Brain microvascular endothelial cell (primary cell): ENCODE measurements around the gene FBN2.
A peak's percentile ranks its signal among the peaks of the same experiment; 100 is the strongest.

ENCODE experiments used
- DNase-seq: peaks from one replicate; pipeline ENCODE4 v3.0.0-alpha.2; 2020
- H3K27ac ChIP-seq: fragments of 250-450 bp; sonication (Bioruptor Pico); 2 replicates; pipeline ENCODE4 v1.5.1; 2020; ENCODE audit warnings: mild to moderate bottlenecking, moderate library complexity
- H3K27me3 ChIP-seq: fragments of 250-450 bp; sonication (Bioruptor Pico); replicated peaks from 2 replicates; pipeline ENCODE4 v1.5.1; 2020; ENCODE audit warnings: mild to moderate bottlenecking
- H3K36me3 ChIP-seq: fragments of 250-450 bp; sonication (Bioruptor Pico); replicated peaks from 2 replicates; pipeline ENCODE4 v1.5.1; 2020; ENCODE audit warnings: mild to moderate bottlenecking
- H3K4me3 ChIP-seq: 2 replicates; pipeline ENCODE4 v1.5.1; 2011; ENCODE audit warnings: low read depth, mild to moderate bottlenecking, control low read depth, low read length, moderate library complexity
- CTCF ChIP-seq: IDR thresholded peaks from 2 replicates; pipeline ENCODE4 v1.5.1; 2011; ENCODE audit warnings: low read depth, mild to moderate bottlenecking, moderate library complexity, low read length, control low read depth, inconsistent platforms; ENCODE audit errors: missing control alignments
- in situ Hi-C: cut with HindIII; loops from 2 replicates; pipeline ENCODE4 v1.10.0; 2017; ENCODE audit warnings: low sequenced_read_pairs, low pct_ligation_motif_present

The FBN2 gene

GRCh38 chr5:128234928-128235641 is 303.0 kb downstream of the FBN2 start:
- Histone ChIP-seq H3K36me3 (no peaks in the 10 kb centered on the region), H3K27me3 (no peaks in the 10 kb centered on the region), H3K4me3 (no peak overlapping the region), H3K27ac (no peak overlapping the region)
- in situ Hi-C loops, result loop anchor here (25.0 kb wide), 1 partner anchor 252 kb away; no protein-coding TSS in a partner anchor
- TF ChIP-seq CTCF, result no peak
- no peak for DNase-seq

- Histone ChIP-seq H3K27me3 (no peaks in the 10 kb centered on the region), H3K36me3 (no peaks in the 10 kb centered on the region), H3K27ac (peak overlapping the region; percentile 51), H3K4me3 (no peak overlapping the region)
- no peak for DNase-seq
- in situ Hi-C loops, result loop anchor here (25.0 kb wide), 1 partner anchor 259 kb away; no protein-coding TSS in a partner anchor
- TF ChIP-seq CTCF, result no peak
Observed at GRCh38 chr5:128228521-128228920, 309.5 kb downstream of the FBN2 start.

- no peak overlapping the region for H3K4me3 ChIP-seq
- no peak for TF ChIP-seq CTCF
- H3K27ac ChIP-seq, result peak overlapping the region; percentile 51
- H3K27me3 ChIP-seq, result no peaks in the 10 kb centered on the region
- in situ Hi-C loops, result loop anchor here (25.0 kb wide), 1 partner anchor 259 kb away; no protein-coding TSS in a partner anchor
- peak; percentile 91 for DNase-seq
- H3K36me3 ChIP-seq, result no peaks in the 10 kb centered on the region
Observed at GRCh38 chr5:128228008-128228407, 310.0 kb downstream of the FBN2 start.

GRCh38 chr5:128225245-128226030 is 312.6 kb downstream of the FBN2 start:
- no peak overlapping the region for H3K27ac ChIP-seq
- no peak for DNase-seq
- in situ Hi-C loops, result loop anchor here (25.0 kb wide), 1 partner anchor 262 kb away; no protein-coding TSS in a partner anchor

GRCh38 chr5:128224336-128224735 is 313.7 kb downstream of the FBN2 start:
- no peak for DNase-seq

More at GRCh38 chr5:128225245-128226030, 312.6 kb downstream of the FBN2 start:
- no peak overlapping the region for H3K4me3 ChIP-seq
- H3K27me3 ChIP-seq, result no peaks in the 10 kb centered on the region
- no peak for TF ChIP-seq CTCF
- no peaks in the 10 kb centered on the region for H3K36me3 ChIP-seq

More at GRCh38 chr5:128224336-128224735, 313.7 kb downstream of the FBN2 start:
- H3K27me3 ChIP-seq, result no peaks in the 10 kb centered on the region
- no peak overlapping the region for H3K27ac ChIP-seq
- H3K4me3 ChIP-seq, result no peak overlapping the region
- no peaks in the 10 kb centered on the region for H3K36me3 ChIP-seq
- no peak for TF ChIP-seq CTCF
- in situ Hi-C loops, result loop anchor here (25.0 kb wide), 1 partner anchor 613 kb away; no protein-coding TSS in a partner anchor
